Activated naive CD4-positive, alpha-beta T cell (primary cell): ENCODE results near the gene SEMA3A.

Experiments used
- DNase-seq, 4 experiments: peaks; one replicate each; lab custom pipeline; 2025; lab: John Stamatoyannopoulos, UW

Gene SEMA3A

DNA sequence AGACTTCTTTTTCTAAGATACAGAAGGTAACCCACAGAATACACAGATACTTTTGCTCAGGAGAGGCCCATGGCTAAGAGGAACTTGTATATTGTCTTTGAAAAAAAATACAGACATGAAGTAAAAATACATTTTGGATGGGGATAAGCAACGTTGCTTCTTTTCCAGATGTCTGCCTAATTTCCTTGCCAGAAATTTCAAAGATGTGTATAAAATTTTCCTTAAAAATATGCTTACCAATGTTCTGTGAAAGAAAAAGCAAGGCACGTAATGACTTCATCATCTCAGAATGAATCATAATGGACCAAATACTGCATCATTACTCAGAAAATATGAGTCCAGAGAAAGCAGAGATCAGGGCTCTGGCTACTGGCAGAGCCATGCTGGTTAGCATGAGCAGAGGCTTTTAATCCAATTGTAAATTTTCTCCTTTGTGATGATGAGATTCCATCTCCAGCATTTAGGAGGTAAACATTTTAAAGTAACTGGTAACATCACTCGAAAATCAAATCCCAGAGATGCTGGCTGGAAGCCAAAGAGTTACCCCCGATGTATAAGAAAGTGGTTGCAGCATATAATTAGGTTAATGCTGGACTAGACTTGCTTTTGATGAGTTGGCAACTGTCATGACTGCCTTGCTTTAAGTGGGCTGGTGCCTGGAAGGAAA is 272.5 kb downstream of the SEMA3A start:
- DNase-seq, result no peak

DNA sequence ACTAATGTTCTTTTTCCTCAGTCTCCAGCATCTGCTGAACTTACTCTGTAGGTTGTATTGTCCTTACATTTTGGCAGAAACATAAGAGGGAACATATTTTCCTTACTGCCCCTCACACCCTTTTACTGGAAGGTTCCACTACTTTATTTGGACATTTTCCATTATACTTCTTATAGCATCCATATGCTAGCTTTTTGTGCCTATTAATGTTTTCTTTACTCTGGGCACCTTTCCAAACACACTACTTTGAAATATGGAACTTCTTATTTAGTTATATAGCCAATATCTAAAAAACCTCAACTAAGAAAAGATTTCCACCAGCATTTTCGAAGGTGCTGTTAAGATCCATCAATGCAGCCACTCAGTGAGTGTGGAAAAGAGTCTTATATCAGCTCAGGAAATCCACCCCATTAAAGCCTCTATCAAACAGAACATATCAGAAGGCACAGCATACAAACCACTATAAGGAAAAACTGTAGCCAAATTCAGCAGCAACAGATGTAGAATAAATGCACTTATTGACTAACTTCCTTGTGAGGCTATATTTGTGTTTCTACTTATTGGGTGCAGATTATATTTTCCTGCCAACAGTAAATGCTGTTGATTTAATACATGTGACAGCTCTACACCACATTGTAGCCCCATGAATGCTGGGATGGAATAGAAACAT is 273.2 kb downstream of the SEMA3A start:
- DNase-seq, result no peak

DNA sequence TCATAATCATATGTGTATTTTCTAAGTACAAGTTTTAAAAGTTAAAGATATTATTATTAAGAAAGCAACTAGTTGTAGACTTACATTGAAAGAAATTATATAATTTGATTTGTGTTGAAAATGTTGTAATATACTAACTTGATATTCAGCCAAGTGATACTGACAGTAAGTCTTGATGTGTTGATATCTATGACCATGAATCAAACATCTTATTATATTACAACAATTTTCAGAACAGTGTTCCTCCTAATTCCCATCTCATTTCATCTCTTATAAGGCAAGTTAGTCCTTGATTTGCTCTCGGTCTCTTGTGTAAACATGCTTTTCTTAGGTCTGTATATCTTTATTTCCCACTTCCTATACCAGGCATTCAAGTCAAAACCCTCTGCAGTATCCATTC is 276.4 kb downstream of the SEMA3A start:
- no peak for DNase-seq

DNA sequence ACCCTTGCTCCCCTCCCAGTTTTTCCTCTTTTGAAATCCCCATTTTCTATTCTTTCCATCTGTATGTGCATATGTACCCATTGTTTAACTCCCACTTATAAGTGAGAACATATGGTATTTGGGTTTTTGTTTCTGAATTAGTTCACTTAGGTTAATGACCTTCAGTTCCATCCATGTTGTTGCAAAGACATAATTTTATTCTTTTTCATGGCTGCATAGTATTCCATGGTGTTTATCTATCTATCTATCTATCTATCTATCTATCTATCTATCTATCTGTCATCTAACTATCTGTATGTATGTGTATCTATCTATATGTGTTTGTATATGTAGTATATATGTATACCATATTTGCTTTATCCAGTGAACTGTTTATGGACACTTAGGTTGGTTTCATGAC is 281.4 kb downstream of the SEMA3A start:
- no peak for DNase-seq

DNA sequence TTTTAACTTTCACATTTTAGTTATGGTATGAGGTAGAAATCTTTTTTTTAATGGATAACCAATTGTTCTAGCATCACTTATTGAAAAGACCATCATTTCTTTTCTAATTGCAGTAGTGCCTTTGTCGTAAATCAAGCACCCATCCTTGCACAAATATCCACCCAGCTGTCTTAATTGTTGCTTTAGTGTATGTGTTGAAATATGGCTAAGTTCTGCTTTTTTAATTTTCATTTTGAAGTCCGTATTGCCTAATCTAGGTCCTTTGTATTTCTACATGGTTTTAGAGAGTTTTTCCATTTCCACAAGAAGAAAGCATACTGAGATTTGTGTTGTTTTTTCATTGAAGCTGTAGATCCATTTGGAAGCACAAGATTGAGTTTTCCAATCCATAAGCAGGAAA is 286.1 kb downstream of the SEMA3A start:
- DNase-seq, result no peak
